ENCODE results near the gene GLYR1.

Gene GLYR1

DNA sequence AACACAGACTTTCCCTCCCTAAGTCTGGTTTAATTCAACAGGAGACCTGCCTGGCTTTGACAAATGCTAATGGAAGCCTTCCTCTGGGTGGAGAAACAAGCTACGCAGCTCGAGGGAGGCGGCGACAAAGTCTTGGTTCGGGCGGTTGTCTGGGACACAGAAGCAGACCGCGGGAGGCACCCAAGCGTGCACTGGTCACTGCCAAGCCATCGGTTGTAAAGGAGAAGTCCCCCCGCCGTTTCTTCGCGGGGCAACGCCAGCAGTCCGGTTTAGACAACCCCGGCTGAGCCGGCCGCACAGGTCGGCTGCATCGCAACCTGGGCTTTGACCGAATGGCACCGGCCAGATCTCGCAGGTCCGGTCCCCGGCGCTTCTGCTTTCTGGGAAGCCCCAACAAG is 586 bp downstream of the GLYR1 start:
- DNase-seq: no peak

- no peak for DNase-seq
Measured at GRCh38 chr16:4840984-4841383, 6.1 kb downstream of the GLYR1 start.

GRCh38 chr16:4839942-4840341 is 7.1 kb downstream of the GLYR1 start:
- no peak for DNase-seq

- no peak for DNase-seq
Measured at GRCh38 chr16:4837733-4838501, 9.2 kb downstream of the GLYR1 start.

DNA sequence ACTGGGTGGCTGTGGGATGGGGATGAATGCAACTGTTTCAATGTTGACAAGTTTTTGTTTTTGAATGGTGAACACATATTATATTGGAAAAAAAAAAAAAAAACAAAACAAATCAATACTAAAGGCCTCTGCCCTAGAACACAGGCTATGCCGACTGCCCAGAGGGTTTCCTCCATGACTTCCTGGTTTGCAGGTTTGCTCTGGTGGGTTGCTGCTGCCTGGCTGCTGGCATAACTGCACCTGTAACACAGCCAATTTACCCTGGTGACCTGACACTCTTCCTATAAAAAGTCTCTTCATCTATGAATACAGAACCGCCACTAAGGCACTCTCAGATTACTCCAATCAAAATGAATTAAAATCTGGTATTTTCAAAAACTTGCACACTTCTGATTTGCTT is 10.4 kb downstream of the GLYR1 start:
- no peak for DNase-seq

GRCh38 chr16:4833584-4833983 is 13.5 kb downstream of the GLYR1 start:
- DNase-seq: no peak

DNA sequence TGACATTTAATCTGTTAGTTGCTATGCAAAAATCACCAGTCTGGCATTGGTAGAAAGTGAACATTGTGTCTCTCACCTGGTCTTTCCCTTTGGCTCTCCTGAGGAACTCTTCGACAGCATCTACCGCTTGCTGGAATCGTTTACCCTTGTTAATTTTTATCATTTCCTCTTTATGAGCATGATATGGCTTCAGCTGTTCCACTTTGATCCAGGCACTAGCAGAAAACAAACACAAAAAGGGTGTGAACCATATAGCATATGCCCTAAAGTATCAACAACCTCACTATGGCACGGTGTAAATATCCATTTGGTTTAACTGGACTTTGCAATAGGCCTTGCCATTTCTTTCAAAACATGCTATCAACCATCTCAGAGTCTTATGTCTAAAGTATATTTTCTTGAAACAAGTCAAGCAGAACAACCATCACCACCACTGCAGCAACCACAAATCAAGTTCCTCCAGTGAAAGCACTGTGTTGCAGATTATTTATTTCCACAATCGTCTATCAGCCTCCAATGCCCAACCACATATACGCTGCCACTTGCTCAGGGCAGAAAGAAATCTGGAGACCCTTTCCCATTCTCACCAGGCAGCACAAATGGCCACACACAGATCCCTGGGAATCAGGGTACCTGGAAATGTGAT is 14.3 kb downstream of the GLYR1 start:
- no peak for DNase-seq

- no peak for DNase-seq
Measured at GRCh38 chr16:4831616-4832015, 15.5 kb downstream of the GLYR1 start.

- no peak for DNase-seq
Measured at GRCh38 chr16:4830408-4830807, 16.7 kb downstream of the GLYR1 start.

GRCh38 chr16:4828567-4829321 is 18.3 kb downstream of the GLYR1 start:
- DNase-seq: no peak

DNA sequence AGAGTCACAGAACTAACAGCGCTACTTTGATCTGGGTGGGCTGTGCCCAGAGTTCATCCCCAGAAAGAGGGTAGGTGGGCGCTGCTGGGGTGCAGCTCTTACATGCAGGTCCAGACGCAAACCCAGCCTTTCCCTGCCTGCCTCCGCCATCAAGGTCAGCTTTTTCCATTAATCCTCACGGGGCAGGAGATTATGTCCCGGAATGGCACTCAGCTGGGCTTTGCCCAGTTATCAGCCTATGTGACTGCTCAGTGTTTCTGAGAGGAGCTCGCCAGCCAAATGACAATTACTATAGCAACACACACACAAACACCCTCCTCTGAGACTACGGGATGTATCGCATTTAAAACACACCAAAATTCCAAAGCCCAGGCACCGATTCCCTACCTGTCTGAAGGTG is 20.1 kb downstream of the GLYR1 start:
- DNase-seq: no peak

DNA sequence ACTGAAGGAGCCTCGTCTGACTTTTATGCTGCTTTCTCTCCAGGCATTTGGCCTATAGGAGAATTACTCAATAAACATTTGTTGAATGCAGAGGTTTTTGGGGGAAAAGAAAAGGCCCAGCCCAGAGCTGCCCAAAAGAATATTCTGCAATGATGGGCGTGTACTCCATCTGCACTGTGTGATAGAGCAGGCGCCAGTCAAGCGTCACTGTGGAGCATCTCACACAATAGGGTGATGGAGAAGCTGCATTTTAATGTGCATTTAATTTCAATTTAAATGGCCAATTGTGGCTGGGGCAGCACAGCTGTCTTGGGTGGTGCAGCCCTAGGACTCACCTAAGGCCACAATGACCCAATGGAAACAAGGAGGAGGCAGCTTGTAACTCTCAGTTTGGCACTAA is 20.6 kb downstream of the GLYR1 start:
- no peak for DNase-seq

- DNase-seq: no peak
Measured at GRCh38 chr16:4825196-4825595, 21.9 kb downstream of the GLYR1 start.

DNA sequence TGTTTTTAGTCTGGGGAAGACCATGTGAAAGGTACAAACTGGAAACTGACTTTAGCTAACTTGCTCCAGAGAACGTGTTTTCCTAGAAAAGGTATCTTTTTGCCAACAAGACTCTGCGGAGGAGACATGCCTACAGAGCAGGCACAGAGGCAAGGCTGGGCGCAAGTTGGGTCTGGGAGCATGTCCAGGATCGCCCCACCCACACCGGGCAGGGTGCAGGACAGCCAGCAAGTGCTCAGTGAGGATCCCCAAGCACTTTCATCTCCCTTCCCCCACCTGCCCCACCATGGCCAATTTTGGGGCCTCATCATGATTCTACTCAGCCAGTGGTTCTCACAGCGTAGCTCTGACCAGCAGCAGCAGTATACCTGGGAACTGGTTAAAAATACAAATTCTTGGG is 26.4 kb downstream of the GLYR1 start:
- DNase-seq: no peak

DNA sequence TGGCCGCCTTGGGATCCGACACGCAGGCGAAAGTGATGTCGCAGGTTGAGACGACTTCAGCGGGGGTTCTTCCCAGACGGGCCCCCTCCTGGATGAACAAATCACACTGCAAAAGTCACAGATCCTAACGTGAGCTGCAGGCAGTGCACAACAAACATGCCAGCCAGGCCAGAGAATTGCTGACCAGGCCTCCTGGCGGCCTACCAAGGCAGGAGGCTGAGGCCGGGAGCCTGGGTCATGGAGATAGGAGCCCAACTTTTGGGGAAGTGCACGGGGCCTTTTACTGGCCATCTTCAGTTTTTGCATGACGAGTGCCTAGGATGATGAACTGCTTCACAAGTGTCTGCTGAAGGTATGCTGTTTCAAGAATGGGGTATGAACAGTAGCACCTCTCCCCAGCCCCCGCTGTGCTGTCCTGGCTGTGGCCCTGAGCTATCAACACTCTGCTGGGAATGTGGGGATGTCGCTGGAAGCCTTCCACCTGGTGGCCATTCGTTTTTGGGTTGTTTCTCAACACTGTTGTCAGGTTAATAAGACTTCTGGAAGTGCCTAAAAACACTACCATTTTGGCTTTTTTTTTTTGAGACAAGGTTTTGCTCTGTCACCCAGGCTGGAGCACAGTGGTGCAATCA is 32.4 kb downstream of the GLYR1 start:
- DNase-seq: no peak

GRCh38 chr16:4814046-4814445 is 33.0 kb downstream of the GLYR1 start:
- no peak for DNase-seq

DNA sequence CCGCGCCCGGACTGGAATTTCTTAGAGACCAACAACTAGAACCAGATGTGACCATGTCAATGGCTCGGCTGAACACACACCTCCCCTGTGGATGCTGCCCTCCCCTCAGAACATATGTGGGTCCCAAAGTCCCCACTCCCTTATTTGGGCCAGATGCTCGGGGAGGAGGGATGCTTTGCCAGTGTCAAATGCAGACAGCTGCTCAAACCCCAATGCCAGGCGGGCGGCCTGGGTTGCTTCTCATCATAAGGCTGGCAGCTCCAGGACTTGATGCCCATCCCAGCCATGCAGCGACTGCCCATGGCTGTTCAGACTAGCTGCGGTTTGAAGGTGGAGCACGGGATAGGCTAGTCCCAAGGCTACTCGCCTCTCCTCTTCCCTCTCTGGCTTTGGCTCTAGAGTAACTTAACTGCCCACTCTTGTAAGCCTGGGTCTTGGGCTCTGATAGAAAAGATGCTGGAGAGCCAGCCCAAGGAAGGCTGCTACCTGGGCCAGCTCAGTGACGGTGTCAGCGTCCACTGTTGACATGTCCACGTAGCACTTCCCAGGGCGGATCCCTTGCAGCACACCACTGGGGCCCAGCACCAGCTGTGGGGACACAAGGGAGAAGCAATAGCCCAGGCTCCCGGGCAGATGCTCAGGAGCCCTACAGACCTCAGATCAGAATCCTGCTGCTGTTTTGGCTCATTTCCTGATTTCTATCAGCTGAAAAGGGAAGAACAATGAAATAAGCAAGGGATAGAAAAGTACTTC is 33.7 kb downstream of the GLYR1 start:
- no peak for DNase-seq

- no peak for DNase-seq
Measured at GRCh38 chr16:4811773-4812172, 35.3 kb downstream of the GLYR1 start.

- DNase-seq: no peak
Measured at GRCh38 chr16:4811242-4811641, 35.8 kb downstream of the GLYR1 start.

- no peak for DNase-seq
Measured at GRCh38 chr16:4806280-4806679, 40.8 kb downstream of the GLYR1 start.

GRCh38 chr16:4805231-4805630 is 41.9 kb downstream of the GLYR1 start:
- DNase-seq: no peak

DNA sequence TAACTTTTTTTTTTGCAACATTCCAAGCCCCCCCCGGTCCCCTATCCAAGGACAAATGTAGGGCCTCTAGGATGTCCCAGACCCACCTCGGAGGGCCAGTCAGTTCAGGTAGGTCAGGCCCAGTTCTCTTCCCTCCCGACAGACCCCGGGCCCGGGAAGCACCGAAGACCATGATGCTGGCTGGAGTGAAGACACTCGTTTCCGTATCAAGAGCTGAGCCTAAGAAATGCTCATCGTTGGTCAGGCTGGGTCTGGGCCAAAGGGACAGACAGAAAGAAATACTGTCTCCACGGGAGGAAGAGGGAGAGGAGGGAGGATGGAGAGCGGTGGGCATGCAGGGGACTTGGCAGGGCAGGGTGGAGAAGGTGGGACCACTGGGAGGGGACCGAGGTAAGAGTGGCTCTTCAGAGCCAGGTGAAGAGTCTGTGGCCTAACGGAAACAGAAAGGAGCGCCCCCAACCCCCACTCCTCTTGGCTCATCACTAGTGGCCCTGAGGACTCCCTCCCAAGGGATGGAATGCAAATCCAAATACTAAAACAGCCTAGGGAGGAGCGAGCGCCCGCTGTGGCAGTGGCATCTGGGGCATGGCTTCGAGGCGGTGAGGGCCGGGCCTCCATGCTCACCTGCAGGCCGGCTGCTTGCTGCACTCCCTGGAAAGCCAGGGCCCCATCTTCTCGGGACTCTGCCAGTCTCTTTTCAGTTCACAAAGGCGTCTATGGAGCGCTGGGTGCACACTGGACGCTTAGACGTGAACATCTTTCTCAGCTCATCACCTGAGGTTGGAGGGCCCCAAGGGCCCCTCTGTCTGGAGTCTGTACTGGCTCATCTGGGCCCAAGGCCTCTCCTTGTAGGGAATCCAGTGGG is 43.0 kb downstream of the GLYR1 start:
- DNase-seq: no peak

Measured in DMS 273 treated with DMSO at 0.1 percent for 48 hours (cell line).